Karpas-422 (cell line): ENCODE results near the gene AMMECR1. TPM values are rescaled to one million over a fixed set of nuclear protein-coding genes. Genes with fewer than 3 reads are reported as not detected.
"Not testable (repeated sequence)": the region's sequence is repeated elsewhere in the genome, so short reads cannot be mapped to it uniquely, and the experiment has no call there.

Experiments used
- DNase-seq: peaks from one replicate; pipeline ENCODE4 v3.0.0-alpha.2; 2015
- H2AFZ ChIP-seq: fragments of 200-600 bp; sonication (generic); 2 replicates; pipeline ENCODE4 v1.6.1; 2014; ENCODE audit warnings: antibody characterized with exemption, low read length, mixed read lengths
- H3K27ac ChIP-seq: fragments of 200-600 bp; sonication (generic); 2 replicates; pipeline ENCODE4 v1.5.1; 2014; ENCODE audit warnings: mild to moderate bottlenecking, low read length, moderate library complexity
- H3K27me3 ChIP-seq: fragments of 200-600 bp; sonication (generic); 2 replicates; pipeline ENCODE4 v1.6.1; 2014; ENCODE audit warnings: low read length, mixed read lengths
- H3K36me3 ChIP-seq: fragments of 200-600 bp; sonication (generic); 2 replicates; pipeline ENCODE4 v1.6.1; 2014; ENCODE audit warnings: low read length, mixed read lengths; ENCODE audit not compliant: insufficient read depth
- H3K4me1 ChIP-seq: fragments of 200-600 bp; sonication (generic); 2 replicates; pipeline ENCODE4 v1.6.1; 2014; ENCODE audit warnings: mild to moderate bottlenecking, low read length, mixed read lengths
- H3K4me2 ChIP-seq: fragments of 200-600 bp; sonication (generic); 2 replicates; pipeline ENCODE4 v1.6.1; 2014; ENCODE audit warnings: low read length, low read depth, mild to moderate bottlenecking; ENCODE audit not compliant: poor library complexity, severe bottlenecking
- H3K4me3 ChIP-seq: fragments of 200-600 bp; sonication (generic); 2 replicates; pipeline ENCODE4 v1.5.1; 2014; ENCODE audit warnings: mild to moderate bottlenecking, antibody characterized with exemption, low read length, mixed read lengths
- H3K79me2 ChIP-seq: fragments of 200-600 bp; sonication (generic); 2 replicates; pipeline ENCODE4 v1.6.1; 2014; ENCODE audit warnings: mild to moderate bottlenecking, low read length, mixed read lengths
- H3K9ac ChIP-seq: fragments of 200-600 bp; sonication (generic); 2 replicates; pipeline ENCODE4 v1.6.0; 2014; ENCODE audit warnings: low read length
- H3K9me2 ChIP-seq: fragments of 200-600 bp; sonication (generic), shearing (Covaris generic); replicated peaks from 2 replicates; pipeline ENCODE4 v1.6.0; 2014; ENCODE audit warnings: mild to moderate bottlenecking, low read length, moderate library complexity; ENCODE audit not compliant: insufficient read depth
- H3K9me3 ChIP-seq: fragments of 300-700, 200-600 bp; sonication (generic); 2 replicates; pipeline ENCODE4 v1.6.1; 2014; ENCODE audit warnings: low read length, mixed read lengths
- H4K20me1 ChIP-seq: fragments of 200-600 bp; sonication (generic); 2 replicates; pipeline ENCODE4 v1.6.1; 2014; ENCODE audit warnings: mild to moderate bottlenecking, antibody characterized with exemption, low read length, low read depth; ENCODE audit not compliant: insufficient read depth
- total RNA-seq: library from RNA; depleted of rRNA; stranded (reverse); fragments of >200 nt; shearing (Covaris generic); gene quantifications from 2 replicates; pipeline ENCODE4 v1.2.3, GENCODE V29; 2014; ENCODE audit warnings: low replicate concordance

The AMMECR1 gene
- total RNA-seq, 1 experiment from 2014 or later, result 15.1 TPM

- Histone ChIP-seq H3K27me3 (no peaks in the 10 kb centered on the region), H3K36me3 (no peaks in the 10 kb centered on the region), H3K9me3 (no peaks in the 10 kb centered on the region), H3K4me1 (peaks cover 10% of the 10 kb centered on the region), H3K4me2 (no peak overlapping the region), H3K79me2 (no peaks in the 10 kb centered on the region), H3K9me2 (no peaks in the 10 kb centered on the region), H3K4me3 (no peak overlapping the region), H2AFZ (no peak overlapping the region), H4K20me1 (no peaks in the 10 kb centered on the region), H3K9ac (no peak overlapping the region), H3K27ac (no peak overlapping the region)
- DNase-seq, result no peak
Observed at GRCh38 chrX:110331444-110332030, 13.7 kb upstream of the AMMECR1 start.

GRCh38 chrX:110328613-110329012 is 10.7 kb upstream of the AMMECR1 start:
- H3K4me2 ChIP-seq, H4K20me1 ChIP-seq, H3K9me2 ChIP-seq, H3K4me3 ChIP-seq, H3K36me3 ChIP-seq, H3K9ac ChIP-seq, DNase-seq, H3K79me2 ChIP-seq, H3K9me3 ChIP-seq, H2AFZ ChIP-seq, H3K27me3 ChIP-seq, H3K4me1 ChIP-seq, H3K27ac ChIP-seq: not testable (repeated sequence)

GRCh38 chrX:110327336-110327735 is 9.5 kb upstream of the AMMECR1 start:
- Histone ChIP-seq H4K20me1 (no peaks in the 10 kb centered on the region), H3K9ac (no peak overlapping the region), H3K36me3 (no peaks in the 10 kb centered on the region), H3K9me2 (no peaks in the 10 kb centered on the region), H3K9me3 (no peaks in the 10 kb centered on the region), H3K4me3 (no peak overlapping the region), H3K79me2 (no peaks in the 10 kb centered on the region), H3K4me2 (no peak overlapping the region), H3K27me3 (no peaks in the 10 kb centered on the region), H2AFZ (no peak overlapping the region), H3K4me1 (peaks cover 10% of the 10 kb centered on the region), H3K27ac (no peak overlapping the region)
- DNase-seq, result no peak

GRCh38 chrX:110326712-110327111 is 8.8 kb upstream of the AMMECR1 start:
- DNase-seq, result no peak
- H3K4me1 ChIP-seq, result peaks cover 8% of the 10 kb centered on the region
- no peak overlapping the region for H3K9ac ChIP-seq
- H2AFZ ChIP-seq, result no peak overlapping the region
- H4K20me1 ChIP-seq, result no peaks in the 10 kb centered on the region
- H3K27ac ChIP-seq, result no peak overlapping the region
- H3K79me2 ChIP-seq, result no peaks in the 10 kb centered on the region
- H3K4me3 ChIP-seq, result no peak overlapping the region
- H3K4me2 ChIP-seq, result no peak overlapping the region
- H3K9me3 ChIP-seq, result no peaks in the 10 kb centered on the region
- H3K9me2 ChIP-seq, result no peaks in the 10 kb centered on the region
- no peaks in the 10 kb centered on the region for H3K36me3 ChIP-seq
- H3K27me3 ChIP-seq, result no peaks in the 10 kb centered on the region

DNA sequence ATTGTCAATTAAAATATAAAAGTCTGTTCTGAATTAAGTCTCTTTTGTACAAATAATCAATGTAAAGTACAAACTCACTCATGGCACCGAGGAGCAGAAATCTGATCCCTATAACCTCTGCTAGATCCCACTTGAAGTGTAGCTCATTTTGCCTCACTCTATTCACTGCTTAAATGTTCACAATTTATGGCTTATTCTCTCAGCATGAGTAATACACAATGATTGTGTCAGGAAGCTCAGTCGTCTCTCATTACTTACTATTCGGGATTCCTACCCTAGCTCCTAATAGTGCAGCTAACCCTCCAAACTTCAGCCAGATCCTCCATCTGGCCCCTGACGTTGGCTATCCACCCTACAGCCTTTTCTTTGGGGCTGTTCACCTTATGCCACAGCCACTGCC is 4.7 kb upstream of the AMMECR1 start:
- Histone ChIP-seq H3K9ac (no peak overlapping the region), H3K36me3 (no peaks in the 10 kb centered on the region), H3K9me3 (no peaks in the 10 kb centered on the region)

GRCh38 chrX:110321670-110322069 is 3.8 kb upstream of the AMMECR1 start:
- H3K9me3 ChIP-seq, result no peaks in the 10 kb centered on the region
- H3K79me2 ChIP-seq, result peaks cover 11% of the 10 kb centered on the region
- H4K20me1 ChIP-seq, result no peaks in the 10 kb centered on the region
- H3K27ac ChIP-seq, result no peak overlapping the region
- H3K9ac ChIP-seq, result no peak overlapping the region
- no peaks in the 10 kb centered on the region for H3K27me3 ChIP-seq
- no peaks in the 10 kb centered on the region for H3K36me3 ChIP-seq
- H2AFZ ChIP-seq, result no peak overlapping the region
- no peak overlapping the region for H3K4me2 ChIP-seq
- H3K4me3 ChIP-seq, result no peak overlapping the region
- H3K9me2 ChIP-seq, result no peaks in the 10 kb centered on the region
- peaks cover 5% of the 10 kb centered on the region for H3K4me1 ChIP-seq
- DNase-seq, result no peak

More for the DNA sequence above, 4.7 kb upstream of the AMMECR1 start:
- Histone ChIP-seq H3K79me2 (peaks cover 1% of the 10 kb centered on the region; the same call in 1 of the 2 replicates), H4K20me1 (no peaks in the 10 kb centered on the region), H3K27ac (no peak overlapping the region), H3K27me3 (no peaks in the 10 kb centered on the region), H3K4me3 (no peak overlapping the region), H3K4me1 (peaks cover 5% of the 10 kb centered on the region), H3K9me2 (no peaks in the 10 kb centered on the region), H3K4me2 (no peak overlapping the region), H2AFZ (no peak overlapping the region)
- no peak for DNase-seq

DNA sequence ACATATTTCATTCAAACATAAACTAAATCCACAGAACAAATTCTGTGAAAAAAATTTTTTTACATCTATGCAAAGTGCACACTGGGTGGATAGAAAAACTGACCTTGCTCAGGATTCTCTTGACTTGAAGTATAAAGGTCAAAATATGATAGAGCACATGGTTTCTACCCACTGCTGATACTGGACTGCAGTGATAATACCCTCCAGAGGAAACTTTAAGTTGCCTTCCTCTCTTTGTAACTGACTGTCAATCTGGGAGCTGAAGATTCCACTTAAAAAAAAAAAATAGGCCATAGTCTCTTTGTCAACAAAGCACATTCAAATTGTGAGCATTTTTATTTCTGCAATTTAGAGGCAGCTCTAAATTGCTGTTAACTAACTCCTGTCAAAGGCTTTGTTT is 3.2 kb upstream of the AMMECR1 start:
- DNase-seq, result no peak
- H3K4me1 ChIP-seq, result peaks cover 5% of the 10 kb centered on the region
- H3K9me2 ChIP-seq, result no peaks in the 10 kb centered on the region
- H2AFZ ChIP-seq, result no peak overlapping the region
- H4K20me1 ChIP-seq, result no peaks in the 10 kb centered on the region
- H3K4me3 ChIP-seq, result no peak overlapping the region
- H3K9me3 ChIP-seq, result no peaks in the 10 kb centered on the region
- peaks cover 17% of the 10 kb centered on the region for H3K79me2 ChIP-seq
- H3K36me3 ChIP-seq, result no peaks in the 10 kb centered on the region
- H3K9ac ChIP-seq, result no peak overlapping the region
- no peaks in the 10 kb centered on the region for H3K27me3 ChIP-seq
- no peak overlapping the region for H3K4me2 ChIP-seq
- H3K27ac ChIP-seq, result no peak overlapping the region

DNA sequence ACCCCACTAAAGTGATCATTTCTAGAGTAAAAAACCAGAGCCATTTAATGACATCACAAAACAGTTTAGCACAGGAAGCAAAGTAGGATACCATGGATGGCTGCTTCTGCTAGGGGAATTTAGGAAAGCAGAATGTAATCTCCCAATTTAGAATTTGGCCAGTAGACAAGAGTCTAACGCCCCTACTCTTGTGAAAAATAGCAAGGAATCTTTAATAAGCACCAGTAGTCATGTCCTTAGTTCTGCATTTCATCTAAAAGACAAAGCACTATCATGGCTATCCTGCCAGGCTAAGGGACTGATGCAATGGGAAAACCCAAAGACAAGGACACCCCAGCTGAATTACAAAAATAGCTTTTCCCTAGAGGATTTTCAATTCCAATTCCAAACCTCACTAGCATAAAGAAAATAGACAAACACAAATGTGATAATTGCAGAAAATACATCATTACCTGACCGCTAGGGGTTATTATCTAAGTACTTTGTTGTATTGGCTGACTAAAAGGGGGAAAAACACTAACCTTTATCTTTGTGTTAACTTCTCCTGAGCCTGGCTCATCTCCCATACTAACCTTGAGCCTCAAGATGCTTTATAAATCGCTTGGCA is 2.6 kb upstream of the AMMECR1 start:
- Histone ChIP-seq H3K9me3 (no peaks in the 10 kb centered on the region), H3K4me3 (no peak overlapping the region), H3K9me2 (no peaks in the 10 kb centered on the region), H3K4me2 (no peak overlapping the region), H2AFZ (no peak overlapping the region), H3K4me1 (peaks cover 10% of the 10 kb centered on the region), H3K9ac (no peak overlapping the region), H3K27me3 (no peaks in the 10 kb centered on the region), H3K27ac (no peak overlapping the region), H4K20me1 (no peaks in the 10 kb centered on the region), H3K36me3 (no peaks in the 10 kb centered on the region), H3K79me2 (peaks cover 23% of the 10 kb centered on the region)
- DNase-seq, result no peak
